Activated CD4-positive, alpha-beta T cell treated with anti-CD3 and anti-CD28 coated beads for 36 hours (primary cell): ENCODE results near the gene ABHD1. TPM values are rescaled to one million over a fixed set of nuclear protein-coding genes. Genes with fewer than 3 reads are reported as not detected.
A peak's percentile ranks its signal among the peaks of the same experiment; 100 is the strongest.

Source experiments
- ATAC-seq: fragments of 200-7000 bp; cut with Tn5 transposase; one replicate; pipeline ENCODE4 v1.10.0; 2021; ENCODE audit warnings: mild to moderate bottlenecking, moderate library complexity
- CTCF ChIA-PET: fragments of 350-600 bp; sonication (Branson Sonifier 250); formaldehyde crosslinking; loops from one replicate; lab custom pipeline; 2021; ENCODE audit warnings: antibody characterized with exemption; lab: Charles Lee
- POLR2A ChIA-PET: fragments of 350-600 bp; sonication (Branson Sonifier 250); formaldehyde crosslinking; loops from one replicate; lab custom pipeline; 2021; ENCODE audit warnings: antibody characterized with exemption, inconsistent platforms; lab: Charles Lee
- DNase-seq: peaks from one replicate; pipeline ENCODE4 v3.0.0-alpha.2; 2020
- H3K27ac Mint-ChIP-seq: one replicate; pipeline ENCODE4 v1.8.0; 2021; ENCODE audit warnings: mixed read lengths
- H3K27me3 Mint-ChIP-seq: one replicate; pipeline ENCODE4 v1.8.0; 2021; ENCODE audit warnings: mixed read lengths
- H3K36me3 Mint-ChIP-seq: one replicate; pipeline ENCODE4 v1.8.0; 2021; ENCODE audit warnings: low read depth, mixed read lengths
- H3K4me1 Mint-ChIP-seq: one replicate; pipeline ENCODE4 v1.8.0; 2021; ENCODE audit warnings: mixed read lengths
- H3K4me3 Mint-ChIP-seq: one replicate; pipeline ENCODE4 v1.8.0; 2021; ENCODE audit warnings: mild to moderate bottlenecking, moderate library complexity, mixed read lengths
- H3K9me3 Mint-ChIP-seq: one replicate; pipeline ENCODE4 v1.8.0; 2021; ENCODE audit warnings: low read depth, mixed read lengths
- intact Hi-C, 2 experiments: fragments of 100-400 bp; cut with DNase I in 1 of 2; cut with micrococcal nuclease in 1 of 2; formaldehyde crosslinking; loops; one replicate each; pipeline versions ENCODE4 v1.14.2 to v1.15.1; 2022 to 2024; cut with DNase I, micrococcal nuclease
- total RNA-seq, 2 experiments: library from RNA; stranded (reverse); gene quantifications; one replicate each; pipeline ENCODE4 v1.2.3, GENCODE V29; 2021

The ABHD1 gene
- total RNA-seq, 2 experiments from 2014 or later = 0.39 to 0.65 TPM

DNA sequence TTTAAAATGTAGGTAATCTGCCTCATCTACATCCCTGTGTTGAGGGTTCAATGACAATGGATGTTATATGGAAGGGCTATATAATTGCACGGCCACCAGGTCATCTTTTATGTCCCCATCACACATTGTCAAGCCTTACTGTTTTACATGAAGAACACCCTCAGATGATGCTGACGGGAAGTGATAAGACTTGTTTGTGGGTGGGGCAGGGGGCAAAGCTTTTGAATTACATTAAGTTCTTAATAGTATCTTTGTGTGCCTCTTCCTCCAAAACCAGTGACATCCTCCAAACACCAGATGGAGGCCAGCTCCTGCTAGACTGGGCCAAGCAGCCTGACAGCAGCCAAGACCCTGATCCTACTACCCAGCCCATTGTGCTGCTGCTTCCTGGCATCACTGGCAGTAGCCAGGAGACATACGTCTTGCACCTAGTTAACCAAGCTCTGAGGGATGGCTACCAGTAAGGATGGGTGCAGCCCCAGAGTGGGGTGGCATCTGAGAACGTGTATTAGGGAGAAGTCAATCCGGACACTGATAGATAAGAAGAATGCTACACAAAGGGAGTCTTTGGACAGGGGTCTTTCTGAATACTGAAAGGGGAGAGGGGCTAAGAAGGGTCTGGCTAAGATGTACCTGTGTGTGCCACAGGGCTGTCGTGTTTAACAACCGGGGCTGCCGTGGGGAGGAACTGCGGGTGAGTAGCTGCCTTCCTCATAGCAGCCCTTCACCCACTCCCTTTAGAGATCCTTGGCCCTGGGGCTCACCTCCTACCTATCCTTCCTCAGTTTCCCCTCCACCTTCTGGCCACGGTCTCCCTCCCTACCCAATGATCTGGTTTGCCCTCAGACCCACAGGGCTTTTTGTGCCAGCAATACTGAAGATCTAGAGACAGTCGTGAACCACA, 5.3 kb downstream of the ABHD1 start:
- POLR2A ChIA-PET = no interaction called here
- Mint-ChIP-seq H3K27ac (no peak overlapping the region), H3K36me3 (peaks cover 20% of the 10 kb centered on the region), H3K27me3 (no peaks in the 10 kb centered on the region), H3K4me3 (no peak overlapping the region), H3K4me1 (peaks cover 15% of the 10 kb centered on the region), H3K9me3 (no peaks in the 10 kb centered on the region)
- CTCF ChIA-PET = interaction anchor here (0.6 kb wide), 1 partner anchor 27 kb away, joined by 3 read pairs; no protein-coding TSS in a partner anchor
- DNase-seq (no peak), ATAC-seq (no peak)
- intact Hi-C loops = no loop called here

DNA sequence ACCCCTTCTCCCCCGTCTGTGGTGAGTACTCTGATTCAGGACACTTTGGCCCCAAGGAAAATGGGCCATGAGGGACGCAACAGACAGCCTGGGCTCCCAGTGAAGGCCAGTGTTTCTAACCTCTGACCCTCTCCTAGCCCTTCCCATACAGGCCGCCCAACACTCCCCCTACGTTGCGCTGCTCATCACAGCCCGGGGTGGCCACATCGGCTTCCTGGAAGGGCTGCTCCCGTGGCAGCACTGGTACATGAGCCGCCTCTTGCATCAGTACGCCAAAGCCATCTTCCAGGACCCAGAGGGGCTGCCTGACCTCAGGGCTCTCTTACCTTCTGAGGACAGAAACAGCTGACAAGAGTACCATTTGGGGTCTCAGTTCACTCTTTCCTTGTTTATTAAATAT, 6.8 kb downstream of the ABHD1 start:
- Mint-ChIP-seq H3K9me3 (no peaks in the 10 kb centered on the region), H3K4me3 (no peak overlapping the region), H3K4me1 (peaks cover 16% of the 10 kb centered on the region), H3K27ac (no peak overlapping the region), H3K36me3 (peaks cover 21% of the 10 kb centered on the region), H3K27me3 (no peaks in the 10 kb centered on the region)
- CTCF ChIA-PET = no interaction called here
- intact Hi-C loops = no loop called here
- no peak for ATAC-seq
- POLR2A ChIA-PET = no interaction called here
- DNase-seq = no peak

DNA sequence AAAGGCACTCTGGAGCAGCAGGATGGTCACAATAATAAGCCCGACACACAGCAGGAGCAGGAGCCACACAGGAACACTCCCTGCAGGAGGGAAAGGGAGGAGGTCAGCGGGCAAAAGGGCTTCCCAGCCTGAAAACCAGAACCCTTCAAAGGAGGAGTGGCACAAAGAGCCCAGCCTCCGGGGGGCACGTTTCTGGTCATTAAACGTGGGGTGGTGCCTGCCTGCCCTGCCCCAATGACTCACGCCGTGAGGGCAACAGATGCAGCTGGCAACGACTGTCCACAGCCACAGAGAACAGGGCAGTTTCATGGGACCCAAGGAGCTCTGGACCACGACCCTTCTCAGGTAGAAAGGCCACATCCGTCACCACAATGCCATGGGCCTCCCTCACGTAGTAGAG, 7.8 kb downstream of the ABHD1 start:
- intact Hi-C loops = no loop called here
- Mint-ChIP-seq H3K27ac (no peak overlapping the region), H3K4me1 (peaks cover 16% of the 10 kb centered on the region), H3K4me3 (no peak overlapping the region), H3K9me3 (no peaks in the 10 kb centered on the region), H3K27me3 (no peaks in the 10 kb centered on the region), H3K36me3 (peaks cover 21% of the 10 kb centered on the region)
- CTCF ChIA-PET = no interaction called here
- POLR2A ChIA-PET = no interaction called here
- no peak for DNase-seq
- no peak for ATAC-seq

DNA sequence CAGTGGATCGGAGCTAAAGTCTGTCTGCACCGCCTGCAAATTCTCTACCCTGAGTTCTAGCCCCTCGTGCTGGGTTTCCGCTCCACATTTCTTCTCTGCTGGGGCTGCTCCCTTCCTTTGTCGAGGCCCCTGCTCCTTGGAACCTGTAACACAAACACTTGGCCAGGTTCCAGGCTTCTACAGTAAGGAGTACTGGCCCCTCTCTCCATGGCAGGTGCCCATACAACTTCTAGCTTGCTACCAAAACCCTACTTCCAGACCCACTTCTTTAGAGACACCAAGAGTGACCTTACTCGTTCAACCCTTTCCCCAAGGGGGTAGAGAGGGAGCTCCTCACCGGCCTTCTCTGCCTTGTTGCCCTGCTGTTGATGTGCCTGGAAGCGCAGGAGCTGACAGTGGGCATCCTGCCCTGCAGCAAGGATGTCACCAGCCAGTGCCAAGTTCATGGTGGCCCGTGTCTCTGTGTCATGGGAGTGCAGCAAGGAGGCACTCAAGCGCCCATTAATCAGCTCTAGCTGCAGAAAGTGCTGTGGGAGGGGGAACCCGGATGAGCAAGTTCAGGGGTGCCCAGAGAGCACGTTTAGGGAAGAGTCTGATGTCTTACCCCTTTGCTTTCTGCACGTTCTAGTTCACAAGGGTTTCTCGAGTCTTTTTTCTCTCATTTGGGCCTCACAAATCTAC, 9.7 kb downstream of the ABHD1 start:
- ATAC-seq = peak; percentile 48

DNA sequence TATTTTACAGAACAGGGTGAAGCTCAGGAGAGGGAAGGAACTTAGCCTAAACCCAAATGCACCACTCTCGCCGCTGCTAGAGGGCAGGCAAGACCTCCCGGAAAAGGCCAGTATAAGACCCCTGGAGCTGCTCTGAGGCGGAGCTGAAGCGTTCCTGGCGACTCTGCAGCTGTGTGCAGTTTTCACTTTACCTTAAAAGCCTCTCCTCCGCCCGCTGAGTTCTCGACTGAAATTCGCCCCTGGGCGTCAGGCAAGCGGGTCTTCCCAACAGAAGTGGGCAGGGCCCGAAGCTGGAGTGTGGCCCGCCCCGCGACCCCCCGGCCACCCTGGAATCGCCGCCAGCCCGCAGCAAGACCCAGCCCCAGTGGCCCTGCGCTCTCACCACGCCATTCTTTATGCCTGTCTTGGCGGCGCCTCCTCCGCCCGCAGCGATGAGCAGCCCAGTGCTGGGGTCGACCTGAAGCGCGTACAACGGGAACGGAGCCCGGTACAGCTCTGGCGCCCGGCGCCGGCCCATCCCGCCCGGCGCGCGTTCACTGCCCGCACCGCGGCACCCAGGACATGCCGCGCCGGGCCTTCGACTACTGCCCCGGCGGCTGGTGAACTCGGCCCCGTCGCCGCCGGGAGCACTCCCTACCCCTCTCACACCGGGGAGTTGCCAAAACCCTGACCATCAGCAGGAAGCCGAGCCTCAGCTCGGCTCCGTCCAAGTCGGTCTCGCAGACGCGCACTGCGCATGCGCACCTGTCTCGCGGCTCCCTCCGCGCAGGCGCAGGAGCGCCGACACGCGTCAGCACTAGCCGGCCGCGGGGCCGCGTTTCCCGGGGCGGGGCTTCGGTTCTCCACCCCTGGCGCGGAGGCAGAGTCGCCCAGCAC, 10.5 kb downstream of the ABHD1 start, which contains the start of gene PREB:
TSS of gene PREB (minus strand) at position 732 of the 876 bp plus-strand sequence. CDS start at position 517, 215 bp downstream.
- Mint-ChIP-seq H3K4me3 (peak within 1 kb of the TSS; percentile 81), H3K27me3 (no peaks in the 10 kb centered on the region), H3K4me1 (peaks cover 16% of the 10 kb centered on the region), H3K36me3 (peaks cover 21% of the 10 kb centered on the region), H3K27ac (peak within 1 kb of the TSS; percentile 94), H3K9me3 (no peaks in the 10 kb centered on the region)
- peak; percentile 97 for ATAC-seq
- ChIA-PET POLR2A (interaction anchor here (0.6 to 2.1 kb wide), 3 partner anchors 10 to 56 kb away, joined by 3 to 7 read pairs (median 3); partner anchors contain the start of gene ABHD1), CTCF (interaction anchor here (0.6 to 1.8 kb wide), 13 partner anchors 10 to 370 kb away, joined by 3 to 15 read pairs (median 3); partner anchors contain the start of gene ABHD1)
- intact Hi-C loops = loop anchor here (1.0 kb wide), 9 partner anchors 11 to 222 kb away; partner anchors contain the start of genes ABHD1 (in 1 of the 2), AGBL5 (in 1 of the 2), ATRAID (in 1 of the 2) and CAD (in 1 of the 2)
- DNase-seq = peak; percentile 99

More for the DNA sequence above, 9.7 kb downstream of the ABHD1 start:
- H3K4me1 Mint-ChIP-seq = peaks cover 16% of the 10 kb centered on the region
- intact Hi-C loops = no loop called here
- DNase-seq = peak; percentile 63
- no peaks in the 10 kb centered on the region for H3K27me3 Mint-ChIP-seq
- peak overlapping the region; percentile 67 for H3K27ac Mint-ChIP-seq
- POLR2A ChIA-PET = interaction anchor here (0.5 to 2.1 kb wide), 3 partner anchors 9 to 162 kb away, joined by 4 to 7 read pairs (median 7); partner anchors contain the start of genes ABHD1 and OST4
- CTCF ChIA-PET = interaction anchor here (0.6 to 1.8 kb wide), 13 partner anchors 10 to 752 kb away, joined by 3 to 15 read pairs (median 3); partner anchors contain the start of gene ABHD1
- peak overlapping the region; percentile 81 for H3K4me3 Mint-ChIP-seq
- H3K36me3 Mint-ChIP-seq = peaks cover 21% of the 10 kb centered on the region
- no peaks in the 10 kb centered on the region for H3K9me3 Mint-ChIP-seq

DNA sequence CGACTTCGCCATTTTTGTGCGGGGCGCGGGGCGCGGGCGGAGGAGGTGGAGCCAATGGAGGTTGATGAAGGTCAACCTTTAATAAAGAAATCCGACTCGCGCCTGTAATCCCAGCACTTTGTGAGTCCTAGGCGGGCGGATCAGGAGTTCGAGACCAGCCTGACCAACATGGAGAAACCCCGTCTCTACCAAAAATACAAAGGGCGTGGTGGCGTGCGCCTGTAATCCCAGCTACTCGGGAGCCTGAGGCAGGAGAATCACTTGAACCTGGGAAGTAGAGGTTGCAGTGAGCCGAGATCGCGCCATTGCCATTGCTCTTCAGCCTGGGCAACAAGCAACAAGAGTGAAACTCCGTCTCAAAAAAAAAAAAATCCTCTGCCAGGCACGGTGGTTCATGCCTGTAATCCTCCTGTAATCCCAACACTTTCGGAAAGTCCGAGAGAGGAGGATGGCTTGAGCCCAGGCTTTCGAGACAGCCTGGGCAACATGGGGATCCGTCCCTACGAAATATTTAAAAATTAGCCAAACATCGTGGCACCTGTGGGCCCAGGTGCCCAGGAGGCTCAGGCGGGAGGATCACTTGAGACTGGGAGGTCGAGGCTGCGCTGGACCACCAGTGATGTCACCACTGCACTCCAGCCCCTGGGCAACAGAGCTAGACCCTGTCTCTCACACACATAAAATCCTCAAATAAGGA, 11.3 kb downstream of the ABHD1 start:
- Mint-ChIP-seq H3K4me1 (peaks cover 16% of the 10 kb centered on the region), H3K27me3 (no peaks in the 10 kb centered on the region), H3K27ac (peak overlapping the region; percentile 94), H3K9me3 (no peaks in the 10 kb centered on the region), H3K4me3 (peak overlapping the region; percentile 81), H3K36me3 (peaks cover 21% of the 10 kb centered on the region)
- ATAC-seq = no peak
- intact Hi-C loops = loop anchor here (1.0 kb wide), 9 partner anchors 12 to 221 kb away; partner anchors contain the start of genes ABHD1 (in 1 of the 2), AGBL5 (in 1 of the 2), ATRAID (in 1 of the 2) and CAD (in 1 of the 2)
- ChIA-PET CTCF (interaction anchor here (0.6 to 1.5 kb wide), 6 partner anchors 12 to 68 kb away, joined by 3 to 6 read pairs (median 3); partner anchors contain the start of genes ABHD1 and OST4), POLR2A (interaction anchor here (0.6 to 2.1 kb wide), 3 partner anchors 11 to 208 kb away, joined by 3 to 7 read pairs (median 3); partner anchors contain the start of gene ABHD1)
- DNase-seq = no peak

DNA sequence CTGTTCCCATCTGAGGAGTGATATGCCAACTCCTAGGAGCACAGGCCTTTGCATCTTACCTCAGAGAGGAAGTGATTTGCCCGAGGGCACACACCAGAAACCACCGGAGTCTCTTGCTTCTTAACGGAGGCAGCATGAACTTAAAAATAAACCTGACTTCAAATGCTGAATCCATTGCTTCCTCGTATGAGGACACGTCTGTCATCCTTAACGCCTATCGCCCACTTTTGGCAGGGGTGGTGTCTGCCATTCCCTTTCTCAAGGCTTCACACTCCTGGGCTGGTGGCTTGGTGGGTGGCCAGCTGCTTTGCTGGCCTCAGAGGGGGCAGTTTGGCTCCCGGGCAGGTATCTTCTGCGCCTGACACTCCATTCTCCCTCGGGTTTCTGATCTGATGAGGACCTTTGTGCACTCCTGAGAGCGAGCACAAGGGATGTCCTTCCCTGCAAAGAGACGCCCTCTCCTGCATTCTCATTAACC, 11.9 kb downstream of the ABHD1 start:
- peak overlapping the region; percentile 94 for H3K27ac Mint-ChIP-seq
- ATAC-seq = no peak
- ChIA-PET CTCF (interaction anchor here (0.7 to 1.3 kb wide), 3 partner anchors 12 to 64 kb away, joined by 3 to 5 read pairs (median 3); partner anchors contain the start of genes ABHD1 and OST4), POLR2A (interaction anchor here (1.1 kb wide), 1 partner anchor 208 kb away, joined by 3 read pairs; no protein-coding TSS in a partner anchor)
- intact Hi-C loops = no loop called here
- H3K4me1 Mint-ChIP-seq = peaks cover 16% of the 10 kb centered on the region
- DNase-seq = no peak
- peaks cover 19% of the 10 kb centered on the region for H3K36me3 Mint-ChIP-seq
- no peaks in the 10 kb centered on the region for H3K9me3 Mint-ChIP-seq
- peak overlapping the region; percentile 81 for H3K4me3 Mint-ChIP-seq
- H3K27me3 Mint-ChIP-seq = no peaks in the 10 kb centered on the region

DNA sequence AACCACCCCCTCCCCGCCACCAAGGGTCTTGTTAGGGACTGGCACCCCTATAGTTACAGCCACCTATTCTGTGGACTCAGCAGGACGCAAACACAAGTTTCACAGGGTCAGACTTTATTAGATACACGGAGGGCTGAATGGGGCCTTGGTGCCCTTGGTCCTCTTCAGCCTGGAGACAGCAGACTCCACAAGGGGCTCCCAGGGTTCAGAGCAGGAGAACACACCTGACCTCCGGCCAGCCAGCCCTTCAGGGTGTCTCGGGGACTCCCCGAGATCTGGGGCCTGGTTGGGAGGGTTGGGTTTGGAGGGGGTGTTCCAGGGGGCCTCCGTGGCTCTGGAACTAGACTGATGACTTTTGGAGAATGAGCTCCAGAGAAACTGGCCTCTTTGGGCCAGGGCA, 13.1 kb downstream of the ABHD1 start:
- ChIA-PET CTCF (interaction anchor here (1.1 kb wide), 2 partner anchors 34 to 166 kb away, joined by 3 to 4 read pairs; no protein-coding TSS in a partner anchor), POLR2A (no interaction called here)
- Mint-ChIP-seq H3K4me1 (peaks cover 16% of the 10 kb centered on the region), H3K4me3 (no peak overlapping the region), H3K27ac (no peak overlapping the region), H3K36me3 (peaks cover 12% of the 10 kb centered on the region), H3K9me3 (no peaks in the 10 kb centered on the region), H3K27me3 (no peaks in the 10 kb centered on the region)
- intact Hi-C loops = no loop called here
- ATAC-seq (no peak), DNase-seq (no peak)

DNA sequence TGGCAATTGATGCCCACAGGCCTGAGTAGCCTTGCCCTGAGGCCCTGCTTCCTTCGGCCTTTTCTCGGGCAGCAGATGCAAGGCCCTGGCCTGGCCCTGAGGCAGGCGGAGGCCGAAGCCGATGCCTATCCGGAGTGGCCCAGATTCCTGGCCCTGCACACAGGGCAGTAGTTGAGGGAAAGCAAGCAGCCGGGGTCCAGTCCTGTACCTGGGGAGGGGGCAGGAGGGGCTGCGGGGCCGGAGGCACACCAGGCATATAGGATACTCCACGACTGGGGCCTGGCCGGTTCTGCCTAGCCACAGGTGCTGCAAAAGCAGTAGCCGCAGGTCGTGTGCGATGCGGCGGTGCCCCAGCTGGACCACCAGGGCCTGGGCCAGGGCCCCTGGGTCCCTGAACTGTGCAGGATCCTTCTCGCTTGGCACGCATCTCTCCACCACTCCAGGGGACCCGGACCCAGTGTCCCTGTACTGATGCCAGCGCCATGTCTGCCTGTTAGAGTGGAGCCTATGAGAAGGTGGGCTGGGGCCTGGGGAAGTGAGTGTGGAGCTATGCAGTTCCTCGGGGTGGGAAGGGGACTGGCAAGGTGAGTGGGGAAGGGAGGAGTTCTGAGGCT, 13.8 kb downstream of the ABHD1 start:
- Mint-ChIP-seq H3K4me3 (no peak overlapping the region), H3K4me1 (peaks cover 15% of the 10 kb centered on the region), H3K36me3 (peaks cover 12% of the 10 kb centered on the region), H3K27ac (no peak overlapping the region), H3K27me3 (no peaks in the 10 kb centered on the region), H3K9me3 (no peaks in the 10 kb centered on the region)
- CTCF ChIA-PET = no interaction called here
- intact Hi-C loops = no loop called here
- POLR2A ChIA-PET = no interaction called here
- ATAC-seq = no peak
- DNase-seq = no peak
